Ovary (tissue), 3 donors: ENCODE data around the gene PHF21A.
"Not testable (repeated sequence)": the region's sequence is repeated elsewhere in the genome, so short reads cannot be mapped to it uniquely, and the experiment has no call there.

Experiments
- CTCF ChIP-seq, 3 donors: fragments of 450-650 bp in 2 of 3; fragments of 200-600 bp in 1 of 3; IDR thresholded peaks; one replicate each; pipeline versions ENCODE4 v1.5.1 to v1.8.0; 2016 to 2022; ENCODE audit warnings: antibody characterized with exemption in 3 of 3, mild to moderate bottlenecking in 1 of 3
- POLR2A ChIP-seq: fragments of 450-650 bp; IDR thresholded peaks from one replicate; pipeline ENCODE4 v1.6.1; 2017; ENCODE audit warnings: antibody characterized with exemption, mild to moderate bottlenecking, moderate library complexity
- donor health status: DM: no; HTN: no; CAD: no.

GRCh38 chr11:46116712-46117037 lies 4.6 kb downstream of the PHF21A start:
- TF ChIP-seq CTCF (IDR thresholded peaks at IDR 0.05); POLR2A: not testable (repeated sequence)
